HG03159 (cell line): ENCODE data around the gene ATP9B.
A peak's percentile ranks its signal among the peaks of the same experiment; 100 is the strongest.

Experiments
- ATAC-seq: cut with Tn5 transposase; IDR thresholded peaks from one replicate; pipeline ENCODE4 v1.9.1; 2021; ENCODE audit warnings: mild to moderate bottlenecking, moderate library complexity; ENCODE audit not compliant: unreplicated experiment

The ATP9B gene

DNA sequence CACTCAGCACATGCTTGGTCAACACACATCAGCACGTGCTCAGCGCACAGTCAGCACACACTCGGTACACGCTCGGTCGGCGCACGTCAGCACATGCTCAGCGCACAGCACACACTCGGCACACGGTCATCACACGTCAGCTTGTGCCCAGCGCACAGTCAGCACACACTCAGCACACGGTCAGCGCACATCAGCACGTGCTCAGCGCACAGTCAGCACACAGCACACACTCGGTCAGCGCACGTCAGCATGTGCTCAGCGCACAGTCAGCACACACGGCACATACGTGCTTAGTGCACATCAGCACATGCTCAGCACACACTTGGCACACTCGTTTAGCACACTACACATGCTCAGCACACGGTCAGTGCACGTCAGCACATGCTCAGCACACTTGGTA lies 276.8 kb downstream of the ATP9B start:
- no peak for ATAC-seq

DNA sequence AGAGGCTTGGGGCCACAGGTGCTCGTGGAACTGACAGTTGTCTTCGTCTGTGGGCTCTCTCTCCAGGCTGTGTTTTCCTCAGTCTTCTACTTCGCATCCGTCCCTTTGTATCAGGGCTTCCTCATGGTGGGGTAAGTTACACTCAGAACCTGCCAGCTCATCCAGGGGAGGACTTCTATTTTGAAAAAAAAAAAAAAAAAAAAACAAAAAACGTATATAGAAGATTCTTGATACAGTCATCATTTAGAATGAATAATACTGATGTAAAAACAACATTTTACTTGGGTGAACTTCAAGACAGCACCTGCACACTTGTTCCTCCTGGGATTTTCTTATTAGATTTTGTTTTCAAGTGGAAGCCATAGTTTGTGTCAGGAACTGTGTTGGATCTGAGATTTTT lies 278.9 kb downstream of the ATP9B start:
- ATAC-seq = no peak

DNA sequence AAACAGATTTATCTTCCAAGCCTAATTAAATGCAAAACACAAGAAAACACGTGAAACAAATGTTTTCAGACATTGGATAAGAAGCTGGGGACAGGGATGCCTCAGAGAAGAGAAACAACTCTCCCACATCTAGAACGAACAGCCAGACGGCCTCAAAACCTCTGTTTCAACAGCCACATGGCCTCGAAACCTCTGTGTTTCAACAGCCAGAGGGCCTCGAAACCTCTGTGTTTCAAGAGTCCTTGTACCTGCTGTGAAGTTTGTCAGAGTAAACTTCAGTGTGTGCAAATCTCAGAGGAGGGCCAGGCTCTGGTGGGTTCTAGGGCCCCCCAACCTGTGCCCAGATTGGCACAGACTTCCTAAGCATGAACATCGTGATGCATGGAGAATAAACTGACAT lies 283.2 kb downstream of the ATP9B start:
- ATAC-seq = no peak

- no peak for ATAC-seq
Observed at GRCh38 chr18:79353267-79353666, 284.1 kb downstream of the ATP9B start.

DNA sequence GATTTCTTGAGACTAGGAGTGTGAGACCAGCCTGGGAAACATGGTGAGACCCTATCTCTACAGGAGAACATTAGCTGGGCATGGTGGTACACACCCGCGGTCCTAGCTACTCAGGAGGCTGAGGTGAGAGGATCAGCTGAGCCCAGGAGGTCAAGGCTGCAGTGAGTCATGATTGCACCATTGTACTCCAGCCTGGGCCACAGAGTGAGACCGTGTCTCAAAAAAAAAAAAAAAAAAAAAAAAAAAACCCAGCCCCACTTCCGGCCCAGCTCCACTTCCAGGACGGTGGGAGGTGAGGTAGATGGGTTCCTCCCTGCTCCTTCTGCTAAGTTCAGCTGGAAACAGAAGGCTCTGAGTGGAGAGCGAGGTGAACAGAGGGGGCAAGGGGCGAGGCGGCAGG lies 285.2 kb downstream of the ATP9B start:
- no peak for ATAC-seq

DNA sequence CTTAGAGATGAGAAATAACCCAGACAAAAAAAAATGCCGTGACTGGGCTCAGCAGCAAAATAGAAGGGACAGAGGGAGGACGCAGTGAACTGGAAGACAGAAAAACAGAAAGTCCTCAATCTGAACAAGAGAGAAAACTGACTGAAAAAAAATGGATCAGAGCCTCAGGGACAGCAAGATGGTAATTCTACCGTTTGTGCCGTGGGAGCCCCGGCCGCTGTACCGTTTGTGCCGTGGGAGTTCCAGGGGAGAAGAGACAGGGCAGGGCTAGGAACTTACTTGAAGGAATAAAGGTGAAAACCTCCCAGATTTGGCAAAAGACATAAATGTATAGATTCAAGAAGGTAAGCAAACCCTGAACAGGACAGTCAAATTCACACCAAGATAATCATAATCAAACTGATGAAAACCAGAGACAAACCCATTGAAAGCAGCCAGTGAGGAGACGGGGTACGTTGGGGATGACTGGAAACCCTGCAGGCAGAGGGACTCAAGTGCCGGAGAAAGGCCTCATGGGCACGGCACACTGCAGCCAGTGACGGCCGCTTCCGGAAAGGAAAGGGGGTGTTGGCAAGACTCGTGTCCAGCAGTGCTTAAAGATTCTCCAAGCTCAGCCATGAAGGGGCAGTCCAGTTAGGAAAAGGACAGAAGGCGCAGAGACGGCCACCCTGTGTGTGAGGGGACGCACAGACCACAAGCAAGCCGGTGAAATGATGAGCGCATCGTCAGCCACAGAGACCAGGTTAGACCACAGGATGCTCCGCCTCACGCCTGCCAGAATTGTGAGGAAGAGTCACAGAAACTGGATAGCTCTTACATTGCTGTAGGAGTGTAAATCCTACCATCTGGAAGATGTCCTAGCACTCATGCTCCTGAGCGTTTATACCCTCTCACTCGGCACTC lies 286.5 kb downstream of the ATP9B start:
- ATAC-seq = peak; percentile 40

GRCh38 chr18:79356435-79356834 lies 287.2 kb downstream of the ATP9B start:
- ATAC-seq = peak; percentile 88

DNA sequence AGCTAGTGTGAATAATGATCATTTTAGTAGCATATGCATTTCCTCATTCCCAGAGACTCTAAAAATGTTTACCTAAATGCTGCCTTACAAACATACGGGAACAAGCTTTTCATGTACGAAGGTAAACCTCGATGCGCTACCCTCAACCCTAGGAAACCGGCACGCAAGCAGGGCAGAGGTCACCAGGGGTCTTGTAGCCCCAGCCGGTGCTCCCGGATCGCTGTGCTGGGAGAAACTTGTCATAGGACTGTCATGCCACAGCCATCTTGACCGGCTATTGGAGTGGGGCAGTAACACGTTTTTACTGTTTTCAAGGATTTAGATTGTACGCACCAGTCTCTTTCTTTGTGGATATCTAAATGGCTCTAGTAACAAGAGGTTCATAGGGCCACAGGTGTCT lies 291.7 kb downstream of the ATP9B start:
- ATAC-seq = no peak

DNA sequence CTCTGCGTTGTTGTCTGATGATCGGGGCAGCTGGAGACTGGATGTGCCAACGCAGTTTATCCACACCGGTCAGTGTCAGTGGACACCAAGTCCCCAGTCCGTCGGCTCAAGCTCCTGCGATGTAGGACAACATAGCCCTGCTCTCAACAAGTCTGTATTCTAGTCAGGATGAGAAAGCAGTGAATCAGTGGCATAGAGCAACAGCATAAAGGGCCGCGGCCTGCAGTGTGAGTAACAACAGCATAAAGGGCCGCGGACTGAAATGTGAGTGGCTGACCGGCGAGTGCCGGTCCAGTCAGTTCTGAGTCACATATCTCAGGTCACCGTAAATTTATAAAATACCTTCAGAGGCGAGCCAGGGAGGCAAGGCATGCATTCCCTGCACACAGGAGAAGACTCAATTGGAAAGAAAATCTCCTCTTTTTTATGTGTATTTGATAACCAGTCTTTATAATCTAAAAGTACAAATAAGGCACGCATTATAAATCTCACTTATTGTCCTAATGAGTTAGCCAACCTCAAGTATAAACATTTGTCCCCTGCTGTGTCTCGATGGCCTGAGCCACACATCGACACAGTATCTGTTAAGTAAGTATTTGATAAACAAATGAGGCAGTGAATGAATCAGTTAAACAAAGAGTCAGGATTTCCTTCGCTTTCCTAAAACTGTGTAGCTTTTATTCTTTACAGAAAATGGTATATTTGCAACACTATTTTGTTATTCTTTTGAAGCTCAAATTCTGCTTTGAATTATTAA lies 292.8 kb downstream of the ATP9B start:
- ATAC-seq = no peak

GRCh38 chr18:79365701-79366100 lies 296.5 kb downstream of the ATP9B start:
- ATAC-seq = no peak

GRCh38 chr18:79366177-79367094 lies 297.2 kb downstream of the ATP9B start:
- ATAC-seq = no peak

DNA sequence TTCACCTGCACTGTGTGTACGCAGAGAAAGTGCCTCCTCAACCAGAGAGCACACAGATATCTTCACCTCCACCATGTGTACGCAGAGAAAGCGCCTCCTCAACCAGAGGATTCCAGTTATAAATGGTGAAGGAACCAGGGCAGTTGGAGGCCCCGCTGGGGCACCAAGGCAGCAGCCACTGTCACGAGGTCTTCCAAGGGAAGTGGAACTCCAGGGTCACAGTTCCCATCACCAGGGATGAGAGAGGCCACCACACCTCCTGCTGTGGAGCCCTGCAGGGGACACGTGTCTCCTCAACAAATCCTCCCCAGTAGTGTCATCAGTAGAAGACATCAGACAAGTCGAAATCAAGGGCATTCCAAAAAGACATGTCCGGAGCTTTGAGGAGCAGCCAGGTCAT lies 298.3 kb downstream of the ATP9B start:
- no peak for ATAC-seq

DNA sequence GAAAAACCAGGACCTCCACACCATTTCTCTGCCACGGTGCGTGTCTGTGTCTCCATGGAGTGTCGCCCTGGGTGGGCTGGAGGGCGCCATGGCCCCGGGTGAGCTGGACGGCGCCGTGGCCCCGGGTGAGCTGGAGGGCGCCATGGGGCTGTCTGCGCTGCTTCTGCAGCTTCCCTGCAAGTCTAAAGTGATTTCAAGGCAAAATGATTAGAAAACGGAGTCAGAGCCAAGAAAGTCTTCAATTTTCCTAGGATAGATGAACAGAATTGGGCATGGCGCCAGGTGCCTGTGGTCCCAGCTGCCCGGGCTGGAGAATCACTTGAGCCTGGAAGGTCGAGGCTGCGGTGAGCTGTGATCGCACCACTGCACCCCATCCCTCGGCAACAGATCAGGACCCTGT lies 298.8 kb downstream of the ATP9B start:
- ATAC-seq = no peak

DNA sequence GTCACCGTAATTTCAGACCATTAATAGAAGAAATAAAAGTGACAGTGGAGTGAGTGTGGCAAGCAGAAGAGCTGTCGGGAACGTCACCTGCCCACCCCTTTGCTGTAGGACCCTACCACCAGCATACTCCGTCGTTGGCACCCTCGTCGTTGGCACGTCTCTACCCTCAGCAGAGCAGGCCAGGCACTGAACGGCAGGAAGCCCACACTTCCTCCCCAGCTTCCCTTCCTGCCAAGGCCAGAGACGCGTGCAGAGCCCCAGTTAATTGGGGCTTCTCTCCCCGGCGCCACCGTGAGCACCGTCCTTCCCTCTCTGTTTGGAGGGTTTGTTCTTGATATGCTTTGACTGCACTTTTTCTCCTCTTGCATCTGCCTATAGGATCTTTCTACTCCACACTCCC lies 299.5 kb downstream of the ATP9B start:
- ATAC-seq = no peak

GRCh38 chr18:79371561-79372121 lies 302.4 kb downstream of the ATP9B start:
- ATAC-seq = no peak

DNA sequence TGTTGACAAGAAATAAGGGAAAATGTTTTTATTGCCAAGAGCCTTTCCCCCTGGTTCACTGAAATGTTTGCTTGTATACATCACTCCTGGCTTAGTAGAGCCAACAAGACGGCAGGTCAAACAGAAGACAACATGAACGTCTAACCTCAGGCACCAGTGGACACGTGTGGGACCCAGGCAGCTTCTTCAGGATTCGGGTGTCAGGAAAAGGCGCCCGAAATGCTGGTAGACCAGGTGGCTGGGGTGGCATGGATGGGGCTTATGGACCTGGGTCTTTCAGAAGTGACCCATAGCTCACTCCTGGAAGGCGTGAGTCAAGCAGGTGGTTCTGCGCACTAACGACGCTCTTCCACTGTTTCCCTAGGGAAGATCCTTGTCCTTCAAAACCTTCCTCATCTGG lies 303.3 kb downstream of the ATP9B start:
- ATAC-seq = no peak

- ATAC-seq = no peak
Observed at GRCh38 chr18:79372991-79373390, 303.8 kb downstream of the ATP9B start.

GRCh38 chr18:79373736-79374135 lies 304.5 kb downstream of the ATP9B start:
- no peak for ATAC-seq

- peak; percentile 83 for ATAC-seq
Observed at GRCh38 chr18:79374408-79375171, 305.4 kb downstream of the ATP9B start.
